IMR-90 (cell line): ENCODE measurements around the gene ALPK3.

Experiments
- POLR2A ChIP-seq: IDR thresholded peaks from 2 replicates; pipeline ENCODE4 v1.6.1; 2012; ENCODE audit warnings: mild to moderate bottlenecking, low read depth, low read length
- TF ChIP-seq, protein P1 (sequence below): conservative IDR thresholded peaks from 2 replicates; pipeline ENCODE4 v1.5.1; 2012; ENCODE audit warnings: mild to moderate bottlenecking, low read depth, low read length, improper control_type of control experiment

GRCh38 chr15:84889991-84890669, 73.0 kb downstream of the ALPK3 start:
- TF ChIP-seq, protein P1, sequence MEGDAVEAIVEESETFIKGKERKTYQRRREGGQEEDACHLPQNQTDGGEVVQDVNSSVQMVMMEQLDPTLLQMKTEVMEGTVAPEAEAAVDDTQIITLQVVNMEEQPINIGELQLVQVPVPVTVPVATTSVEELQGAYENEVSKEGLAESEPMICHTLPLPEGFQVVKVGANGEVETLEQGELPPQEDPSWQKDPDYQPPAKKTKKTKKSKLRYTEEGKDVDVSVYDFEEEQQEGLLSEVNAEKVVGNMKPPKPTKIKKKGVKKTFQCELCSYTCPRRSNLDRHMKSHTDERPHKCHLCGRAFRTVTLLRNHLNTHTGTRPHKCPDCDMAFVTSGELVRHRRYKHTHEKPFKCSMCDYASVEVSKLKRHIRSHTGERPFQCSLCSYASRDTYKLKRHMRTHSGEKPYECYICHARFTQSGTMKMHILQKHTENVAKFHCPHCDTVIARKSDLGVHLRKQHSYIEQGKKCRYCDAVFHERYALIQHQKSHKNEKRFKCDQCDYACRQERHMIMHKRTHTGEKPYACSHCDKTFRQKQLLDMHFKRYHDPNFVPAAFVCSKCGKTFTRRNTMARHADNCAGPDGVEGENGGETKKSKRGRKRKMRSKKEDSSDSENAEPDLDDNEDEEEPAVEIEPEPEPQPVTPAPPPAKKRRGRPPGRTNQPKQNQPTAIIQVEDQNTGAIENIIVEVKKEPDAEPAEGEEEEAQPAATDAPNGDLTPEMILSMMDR: no peak
- TF ChIP-seq POLR2A: no peak
